ENCODE results near the gene CSNK1D.
"Not testable (repeated sequence)": the region's sequence is repeated elsewhere in the genome, so short reads cannot be mapped to it uniquely, and the experiment has no call there.

CSNK1D gene

DNA sequence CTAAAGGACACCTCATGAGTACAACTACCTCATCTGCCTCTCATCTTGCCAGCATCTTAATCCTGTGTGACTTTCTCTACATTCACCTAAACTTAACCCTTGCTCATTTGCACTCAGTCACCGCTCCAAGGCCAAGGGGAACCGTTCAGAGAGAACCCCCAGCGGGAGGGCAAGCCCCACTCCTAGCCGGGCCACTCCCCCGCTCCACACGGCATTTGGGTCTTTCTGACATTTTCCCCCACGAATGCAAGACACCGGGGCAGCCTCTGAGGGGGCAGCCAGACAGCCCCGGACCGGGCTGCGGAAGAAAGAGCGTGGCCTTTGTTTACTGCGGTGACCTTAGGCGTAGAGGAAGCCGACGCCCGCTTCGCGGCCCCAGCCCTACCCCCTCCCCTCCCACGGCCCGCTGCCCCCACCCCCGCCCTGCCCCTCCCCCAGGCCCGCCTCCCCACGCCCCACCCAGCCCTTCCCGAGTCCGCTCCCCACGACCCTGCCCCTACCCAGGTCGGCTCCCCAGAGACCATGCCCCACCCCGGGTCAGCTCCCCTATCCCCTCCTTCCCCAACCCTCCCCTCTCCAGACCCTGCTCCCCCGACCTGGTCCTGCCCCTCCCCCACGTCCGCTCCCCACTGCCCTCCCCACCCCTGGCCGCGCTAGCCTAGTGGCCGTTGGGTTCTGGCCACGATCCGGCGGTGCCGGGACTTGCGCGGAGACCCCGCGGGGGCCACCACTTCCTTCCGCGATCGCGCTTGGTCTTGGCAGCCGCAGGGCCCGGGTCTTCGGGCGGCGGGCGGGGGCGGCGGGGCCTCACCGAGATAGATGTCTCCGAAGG is 789 bp downstream of the CSNK1D start:
- DNase-seq, result peak; percentile 57

DNA sequence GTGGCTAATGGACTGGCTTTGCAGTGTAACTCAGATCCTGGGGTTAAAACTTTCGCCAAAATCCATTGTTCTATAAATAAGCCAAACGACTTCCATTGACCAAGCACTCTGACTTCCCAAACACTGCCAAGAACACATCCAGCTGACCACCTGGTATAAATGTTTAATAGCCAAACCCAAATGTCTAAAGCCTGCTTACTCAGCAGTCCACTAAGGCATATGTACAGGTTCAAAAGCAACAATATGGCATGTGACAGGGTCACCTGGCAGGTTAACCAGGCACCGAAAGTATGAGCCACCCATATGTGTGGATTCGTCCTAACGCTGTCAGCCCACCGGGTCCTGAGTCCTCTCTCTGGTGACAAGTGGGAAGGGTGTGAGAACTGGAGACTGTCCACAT is 2.1 kb downstream of the CSNK1D start:
- DNase-seq, result no peak

- DNase-seq, result no peak
Measured at GRCh38 chr17:82270651-82271050, 2.8 kb downstream of the CSNK1D start.

DNA sequence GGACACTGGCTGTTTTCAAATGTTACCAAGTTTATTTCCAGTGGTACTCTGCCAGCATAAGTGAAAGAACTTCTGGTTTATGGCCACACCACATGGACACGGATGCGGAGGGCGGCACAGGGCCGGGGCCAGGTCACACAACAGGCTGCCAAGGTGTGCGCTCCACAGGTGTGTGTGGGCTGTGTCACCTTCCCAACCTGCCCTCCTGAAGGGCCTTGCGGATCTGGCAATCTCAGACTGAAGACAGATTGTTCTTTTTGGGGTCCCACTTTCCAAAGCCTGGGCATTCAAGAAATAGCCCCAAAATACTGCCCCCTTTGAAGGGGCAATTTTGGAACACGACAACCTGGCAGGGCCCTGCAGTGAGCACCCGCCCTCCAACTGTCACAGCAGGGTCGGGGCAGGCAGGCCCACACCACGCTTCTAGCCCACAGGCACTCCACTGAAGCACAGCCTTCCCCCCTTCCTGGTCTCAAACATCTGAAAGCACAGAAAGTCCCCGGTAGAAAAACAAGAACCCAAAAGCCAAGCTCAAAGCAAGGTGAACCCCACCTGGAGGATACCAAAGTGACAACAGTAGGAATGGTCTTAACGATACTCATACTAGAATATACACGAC is 3.5 kb downstream of the CSNK1D start:
- no peak for DNase-seq

- no peak for DNase-seq
Measured at GRCh38 chr17:82269138-82269881, 4.2 kb downstream of the CSNK1D start.

DNA sequence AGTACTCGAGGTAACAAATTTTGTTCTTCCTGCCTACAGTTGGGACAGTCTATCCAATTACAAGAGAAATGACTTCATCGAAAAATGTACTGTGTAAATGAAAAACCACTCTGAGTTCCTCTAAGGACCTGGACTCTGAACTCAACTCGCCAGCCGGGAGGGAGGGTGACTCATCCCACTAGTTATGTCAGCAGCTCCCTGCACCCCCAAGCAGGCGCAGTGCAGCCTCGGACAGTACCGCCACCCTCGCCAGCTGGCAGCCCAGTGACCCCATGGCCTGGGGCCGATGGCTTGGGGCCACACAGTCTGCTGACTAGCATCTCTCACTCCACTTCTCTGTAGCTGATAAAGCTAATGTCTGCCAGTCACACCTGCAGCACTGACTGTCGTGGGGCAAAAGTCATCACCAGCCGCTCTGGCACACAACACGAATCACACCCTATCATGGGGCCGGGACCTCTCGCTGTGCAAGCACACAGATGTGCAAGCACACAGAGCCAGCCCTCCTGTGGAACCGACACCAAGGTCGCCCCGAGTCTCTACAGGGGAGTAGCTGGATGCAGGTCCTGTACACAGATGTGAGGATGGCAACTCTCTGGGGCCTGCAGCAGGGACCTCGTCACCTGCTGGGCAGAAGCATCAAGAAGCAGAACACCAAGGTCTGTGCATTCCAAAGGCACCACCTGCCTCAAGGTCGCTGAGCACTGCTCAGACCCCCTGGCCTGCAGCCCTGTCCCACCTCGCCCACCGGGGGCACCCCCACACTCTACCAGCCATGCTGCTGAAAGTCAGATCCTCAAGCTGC is 5.7 kb downstream of the CSNK1D start:
- DNase-seq, result no peak

- no peak for DNase-seq
Measured at GRCh38 chr17:82266142-82266541, 7.4 kb downstream of the CSNK1D start.

GRCh38 chr17:82263641-82264040 is 9.9 kb downstream of the CSNK1D start:
- no peak for DNase-seq

- no peak for DNase-seq
Measured at GRCh38 chr17:82262344-82262743, 11.2 kb downstream of the CSNK1D start.

- not testable (repeated sequence) for DNase-seq
Measured at GRCh38 chr17:82259972-82260961, 13.2 kb downstream of the CSNK1D start.

GRCh38 chr17:82258555-82258954 is 14.9 kb downstream of the CSNK1D start:
- no peak for DNase-seq

- peak; percentile 80 for DNase-seq
Measured at GRCh38 chr17:82257473-82257872, 16.0 kb downstream of the CSNK1D start.

GRCh38 chr17:82256242-82256885 is 17.1 kb downstream of the CSNK1D start:
- no peak for DNase-seq

DNA sequence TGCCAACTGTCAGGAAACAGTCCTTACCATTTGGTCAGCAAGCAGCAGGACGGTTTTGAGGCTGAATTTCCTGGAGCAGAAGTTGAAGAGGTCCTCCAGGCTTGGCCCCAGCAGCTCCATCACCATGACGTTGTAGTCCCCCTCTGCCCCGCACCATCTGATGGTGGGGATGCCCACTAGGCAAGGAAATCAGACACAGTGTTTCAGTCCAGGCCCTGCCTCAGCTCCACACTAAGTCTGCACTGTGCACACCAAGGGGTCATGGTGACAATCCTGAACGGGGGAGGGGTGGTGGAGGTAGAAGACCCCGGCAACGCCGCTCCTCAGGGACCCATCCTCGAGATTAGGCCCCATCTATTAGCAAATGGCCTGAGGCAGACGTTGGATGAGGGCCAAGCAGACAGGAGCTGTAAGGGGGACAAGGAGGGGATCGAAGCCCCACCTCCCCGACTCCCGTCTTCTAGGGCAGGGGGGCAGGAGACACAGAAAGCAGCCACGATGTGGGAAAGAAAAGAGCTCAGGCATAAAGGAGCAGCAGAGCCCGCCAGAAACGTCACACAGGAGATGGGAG is 18.0 kb downstream of the CSNK1D start:
- no peak for DNase-seq

DNA sequence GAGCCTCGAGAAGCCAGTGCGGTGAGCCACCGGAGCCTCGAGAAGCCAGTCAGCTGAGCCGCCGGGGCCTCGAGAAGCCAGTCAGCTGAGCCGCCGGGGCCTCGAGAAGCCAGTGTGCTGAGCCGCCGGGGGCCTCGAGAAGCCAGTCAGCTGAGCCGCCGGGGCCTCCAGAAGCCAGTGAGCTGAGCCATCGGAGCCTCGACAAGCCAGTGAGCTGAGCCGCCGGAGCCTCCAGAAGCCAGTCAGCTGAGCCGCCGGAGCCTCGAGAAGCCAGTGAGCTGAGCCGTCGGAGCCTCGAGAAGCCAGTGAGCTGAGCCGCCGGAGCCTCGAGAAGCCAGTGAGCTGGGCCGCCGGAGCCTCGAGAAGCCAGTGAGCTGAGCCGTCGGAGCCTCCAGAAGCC is 18.8 kb downstream of the CSNK1D start:
- DNase-seq, result not testable (repeated sequence)

- not testable (repeated sequence) for DNase-seq
Measured at GRCh38 chr17:82254096-82254495, 19.4 kb downstream of the CSNK1D start.

GRCh38 chr17:82253179-82253544 is 20.3 kb downstream of the CSNK1D start:
- no peak for DNase-seq

DNA sequence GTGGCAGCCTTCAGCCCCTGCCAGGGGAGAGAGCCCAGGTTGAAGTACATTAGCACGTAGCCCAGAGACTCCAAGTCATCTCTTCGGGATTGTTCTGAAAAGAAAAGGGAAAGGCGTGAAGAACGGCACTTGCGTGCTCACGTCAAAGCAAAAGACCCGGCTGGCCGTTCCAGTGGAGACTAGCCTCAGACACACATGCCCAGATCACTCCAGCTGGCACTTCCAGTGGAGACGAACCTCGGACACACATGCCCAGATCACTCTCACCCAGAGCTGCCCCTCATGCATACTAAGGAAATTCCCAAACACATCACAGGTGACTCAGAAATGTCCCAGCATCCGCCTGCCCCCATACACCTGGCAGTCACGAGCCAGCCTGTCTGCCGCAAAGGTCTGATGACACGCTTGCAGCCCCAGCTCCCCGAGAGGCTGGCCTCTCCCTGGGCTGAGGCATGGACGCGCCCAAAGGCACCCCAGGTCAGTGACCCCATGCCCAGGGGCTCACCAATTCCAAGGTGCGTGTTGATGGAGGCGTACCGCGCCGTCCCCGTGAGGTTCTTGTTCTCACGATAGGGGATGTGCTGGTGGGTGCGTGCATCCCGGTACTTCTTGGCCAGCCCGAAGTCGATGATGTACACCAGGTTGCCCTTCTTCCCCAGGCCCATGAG is 20.9 kb downstream of the CSNK1D start:
- no peak for DNase-seq

GRCh38 chr17:82250868-82251500 is 22.5 kb downstream of the CSNK1D start:
- DNase-seq, result no peak

All from CD4-positive, alpha-beta T cell treated with Interleukin-21 for 1 hour (primary cell).